ENCODE measurements around the gene SLC5A12. TPM values are rescaled to one million over a fixed set of nuclear protein-coding genes. Genes with fewer than 3 reads are reported as not detected.

Gene SLC5A12
- total RNA-seq, 1 donor, result 0.43 TPM

GRCh38 chr11:26618441-26618840 is 103.4 kb downstream of the SLC5A12 start:
- TF ChIP-seq CTCF (IDR thresholded peaks at IDR 0.05; ENCODE audit: insufficient read depth, low read depth, low read length), result no peak

More at GRCh38 chr11:26618441-26618840, 103.4 kb downstream of the SLC5A12 start:
- no peak overlapping the region for H3K4me3 ChIP-seq (ENCODE audit: low read depth, low read length)
- DNase-seq (ENCODE audit: low read depth), result no peak

Other genes starting within 250 kb of the SLC5A12 start
- gene MUC15, start 149.8 kb downstream of the SLC5A12 start, total RNA-seq, result not detected in 2 replicates